Measurements from ENCODE around the gene COPS8. TPM values are rescaled to one million over a fixed set of nuclear protein-coding genes. Genes with fewer than 3 reads are reported as not detected.

Gene COPS8
- total and polyA plus RNA-seq, 2 experiments from 2014 or later: 108 to 134 TPM

DNA sequence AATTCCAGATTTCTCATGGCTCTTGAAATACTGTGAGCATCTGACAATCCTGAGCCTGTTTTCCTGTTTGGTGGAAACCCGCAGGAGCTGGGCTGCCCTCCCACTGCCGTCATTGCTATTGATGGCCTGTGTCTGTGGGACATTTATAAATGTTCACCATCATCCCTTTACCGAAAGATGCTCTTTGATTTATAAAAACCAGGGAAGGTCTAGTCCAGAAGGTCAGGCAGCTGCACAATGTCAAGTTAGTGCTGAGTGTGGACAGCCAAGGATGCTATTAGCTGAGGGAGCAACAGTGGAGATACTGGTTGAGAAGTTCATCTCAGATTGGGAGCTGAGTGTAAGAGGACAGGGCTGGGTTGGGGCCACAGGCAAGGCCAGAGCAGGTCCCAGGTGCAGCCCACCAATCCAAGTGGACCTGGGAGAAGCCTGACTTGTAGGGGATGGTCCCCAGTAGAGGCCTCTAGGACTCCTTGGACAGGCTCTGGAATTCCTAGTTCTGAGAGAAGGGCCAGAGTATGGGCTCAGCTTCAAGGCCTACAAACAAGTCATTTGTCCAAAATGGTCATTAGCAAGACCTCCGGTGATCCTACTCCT lies 55.1 kb downstream of the COPS8 start:
- no peak for DNase-seq (ENCODE audit: low spot score)

DNA sequence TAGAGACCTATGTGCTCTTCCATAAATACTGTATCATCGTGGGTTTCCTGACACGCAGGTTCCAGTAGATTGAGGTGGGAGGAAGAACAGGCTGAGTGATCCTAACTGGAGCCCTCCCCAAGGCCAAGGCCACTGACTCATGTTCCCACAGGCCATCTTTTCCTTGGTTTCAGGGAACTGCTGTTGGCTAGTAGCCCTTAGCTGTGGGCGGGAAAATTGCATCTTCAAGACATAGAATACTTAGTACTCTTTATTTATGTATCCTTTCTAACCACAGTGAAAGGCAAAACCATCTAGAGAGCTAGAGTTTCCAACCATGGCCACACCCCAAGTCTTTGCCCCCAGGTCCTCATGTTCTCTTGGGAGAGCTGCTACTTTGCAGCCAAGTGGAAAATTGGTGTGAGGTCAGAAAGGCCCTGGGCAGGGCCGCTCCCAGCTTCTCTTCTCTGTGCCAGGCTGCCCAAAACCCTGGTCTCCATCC lies 55.9 kb downstream of the COPS8 start:
- Histone ChIP-seq H3K9me3 (ENCODE audit: low read depth) (no peaks in the 10 kb centered on the region), H3K27ac (no peak overlapping the region), H4K20me1 (ENCODE audit: insufficient read depth, poor library complexity, severe bottlenecking) (no peaks in the 10 kb centered on the region), H3K4me1 (ENCODE audit: insufficient read depth) (no peaks in the 10 kb centered on the region), H3K4me3 (no peak overlapping the region), H3K79me2 (no peaks in the 10 kb centered on the region), H3K4me2 (no peak overlapping the region), H3K9me2 (replicated peaks; ENCODE audit: insufficient read depth) (no peaks in the 10 kb centered on the region), H2AFZ (no peak overlapping the region), H3K36me3 (replicated peaks; ENCODE audit: insufficient read depth, low read depth) (no peaks in the 10 kb centered on the region), H3K27me3 (no peaks in the 10 kb centered on the region)
- 97% methylated on average over 4 of the region's 4 CpGs for WGBS (ENCODE audit: low lambda C conversion rate, missing lambda C conversion rate)
- no peak for TF ChIP-seq EZH2 (IDR thresholded peaks at IDR 0.05; ENCODE audit: borderline replicate concordance)
- TF ChIP-seq, protein P1, sequence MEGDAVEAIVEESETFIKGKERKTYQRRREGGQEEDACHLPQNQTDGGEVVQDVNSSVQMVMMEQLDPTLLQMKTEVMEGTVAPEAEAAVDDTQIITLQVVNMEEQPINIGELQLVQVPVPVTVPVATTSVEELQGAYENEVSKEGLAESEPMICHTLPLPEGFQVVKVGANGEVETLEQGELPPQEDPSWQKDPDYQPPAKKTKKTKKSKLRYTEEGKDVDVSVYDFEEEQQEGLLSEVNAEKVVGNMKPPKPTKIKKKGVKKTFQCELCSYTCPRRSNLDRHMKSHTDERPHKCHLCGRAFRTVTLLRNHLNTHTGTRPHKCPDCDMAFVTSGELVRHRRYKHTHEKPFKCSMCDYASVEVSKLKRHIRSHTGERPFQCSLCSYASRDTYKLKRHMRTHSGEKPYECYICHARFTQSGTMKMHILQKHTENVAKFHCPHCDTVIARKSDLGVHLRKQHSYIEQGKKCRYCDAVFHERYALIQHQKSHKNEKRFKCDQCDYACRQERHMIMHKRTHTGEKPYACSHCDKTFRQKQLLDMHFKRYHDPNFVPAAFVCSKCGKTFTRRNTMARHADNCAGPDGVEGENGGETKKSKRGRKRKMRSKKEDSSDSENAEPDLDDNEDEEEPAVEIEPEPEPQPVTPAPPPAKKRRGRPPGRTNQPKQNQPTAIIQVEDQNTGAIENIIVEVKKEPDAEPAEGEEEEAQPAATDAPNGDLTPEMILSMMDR (IDR thresholded peaks at IDR 0.05; ENCODE audit: poor library complexity): no peak
- no peak for TF ChIP-seq EZH2phosphoT487 (IDR thresholded peaks at IDR 0.05; ENCODE audit: low read depth, severe bottlenecking, unreplicated experiment)
- DNase-seq (ENCODE audit: low spot score): no peak

More for the DNA sequence above, 55.1 kb downstream of the COPS8 start:
- no peak overlapping the region for H3K4me2 ChIP-seq
- H3K27me3 ChIP-seq: no peaks in the 10 kb centered on the region
- H3K36me3 ChIP-seq (replicated peaks; ENCODE audit: insufficient read depth, low read depth): no peaks in the 10 kb centered on the region
- no peaks in the 10 kb centered on the region for H3K9me2 ChIP-seq (replicated peaks; ENCODE audit: insufficient read depth)
- no peak overlapping the region for H3K27ac ChIP-seq
- TF ChIP-seq, protein P1 (IDR thresholded peaks at IDR 0.05; ENCODE audit: poor library complexity): no peak
- TF ChIP-seq EZH2 (IDR thresholded peaks at IDR 0.05; ENCODE audit: borderline replicate concordance): no peak
- TF ChIP-seq EZH2phosphoT487 (IDR thresholded peaks at IDR 0.05; ENCODE audit: low read depth, severe bottlenecking, unreplicated experiment): no peak
- no peak overlapping the region for H2AFZ ChIP-seq
- no peaks in the 10 kb centered on the region for H3K4me1 ChIP-seq (ENCODE audit: insufficient read depth)
- no peaks in the 10 kb centered on the region for H4K20me1 ChIP-seq (ENCODE audit: insufficient read depth, poor library complexity, severe bottlenecking)
- no peak overlapping the region for H3K4me3 ChIP-seq
- no peaks in the 10 kb centered on the region for H3K79me2 ChIP-seq
- H3K9me3 ChIP-seq (ENCODE audit: low read depth): no peaks in the 10 kb centered on the region
- 86% methylated on average over 4 of the region's 4 CpGs for WGBS (ENCODE audit: low lambda C conversion rate, missing lambda C conversion rate)

DNA sequence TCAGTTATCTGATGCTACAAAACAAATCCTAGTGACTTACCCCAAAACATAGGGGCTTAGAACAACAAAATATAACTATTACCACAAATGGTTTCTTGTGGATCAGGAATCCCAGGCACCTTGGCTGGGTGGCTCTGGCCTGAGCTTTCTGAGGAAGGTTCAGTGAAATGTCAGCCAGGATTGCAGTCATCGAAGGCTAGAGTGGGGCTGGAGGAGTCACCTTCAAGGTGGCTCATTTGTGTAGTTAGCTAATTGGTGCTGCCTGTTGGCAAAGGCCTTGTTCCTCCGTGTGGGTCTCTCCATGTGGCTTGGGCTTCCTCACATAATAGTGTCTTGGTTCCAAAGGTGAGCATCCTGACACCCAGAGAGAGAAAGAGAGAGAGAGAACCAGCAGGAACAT lies 57.4 kb downstream of the COPS8 start:
- H3K4me2 ChIP-seq: no peak overlapping the region
- H2AFZ ChIP-seq: no peak overlapping the region
- H3K4me1 ChIP-seq (ENCODE audit: insufficient read depth): no peaks in the 10 kb centered on the region
- H3K36me3 ChIP-seq (replicated peaks; ENCODE audit: insufficient read depth, low read depth): no peaks in the 10 kb centered on the region
- H3K27me3 ChIP-seq: no peaks in the 10 kb centered on the region
- no peak for TF ChIP-seq EZH2 (IDR thresholded peaks at IDR 0.05; ENCODE audit: borderline replicate concordance)
- no peaks in the 10 kb centered on the region for H3K79me2 ChIP-seq
- WGBS (ENCODE audit: low lambda C conversion rate, missing lambda C conversion rate): 88% methylated on average over 2 of the region's 2 CpGs
- no peaks in the 10 kb centered on the region for H4K20me1 ChIP-seq (ENCODE audit: insufficient read depth, poor library complexity, severe bottlenecking)
- no peak for DNase-seq (ENCODE audit: low spot score)
- no peaks in the 10 kb centered on the region for H3K9me2 ChIP-seq (replicated peaks; ENCODE audit: insufficient read depth)
- no peak overlapping the region for H3K4me3 ChIP-seq
- H3K9me3 ChIP-seq (ENCODE audit: low read depth): peaks cover 10% of the 10 kb centered on the region
- H3K27ac ChIP-seq: no peak overlapping the region

DNA sequence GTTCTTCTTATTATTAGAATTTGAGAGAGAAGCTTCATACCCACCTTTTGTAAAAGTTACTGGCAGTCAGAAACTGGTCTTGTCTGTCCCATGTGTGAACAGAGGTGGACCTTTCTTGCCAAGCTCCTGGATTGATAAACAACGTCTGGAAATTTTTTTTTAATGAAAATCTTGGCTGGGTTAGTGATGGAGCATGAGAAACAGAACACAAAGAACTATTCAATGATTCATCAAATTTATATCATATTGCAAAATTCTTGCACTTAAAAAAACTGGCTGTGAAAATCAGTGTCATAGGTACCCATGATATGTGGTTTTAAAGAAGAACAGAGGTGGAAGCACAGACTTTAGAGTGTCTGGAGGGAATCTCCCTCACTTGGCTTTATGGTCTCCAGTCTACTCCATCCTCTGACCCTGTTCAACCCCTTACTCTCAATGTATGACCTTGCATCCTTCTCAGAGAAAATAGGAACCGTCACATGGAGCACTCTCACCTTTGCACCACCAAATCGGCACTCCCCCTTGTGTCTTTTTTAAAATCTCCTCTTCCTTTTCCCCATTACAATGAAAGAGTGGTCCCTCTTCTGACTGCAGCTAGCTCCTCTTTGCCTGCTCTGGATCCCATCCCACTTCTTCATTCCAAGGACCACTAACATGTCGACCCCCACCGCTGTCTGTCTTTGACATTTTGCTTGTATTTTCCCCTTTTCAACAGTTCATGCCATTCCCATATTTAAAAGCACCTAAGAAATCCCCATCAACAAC lies 58.2 kb downstream of the COPS8 start:
- TF ChIP-seq EZH2 (IDR thresholded peaks at IDR 0.05; ENCODE audit: borderline replicate concordance): no peak
- H3K27ac ChIP-seq: no peak overlapping the region

More for the DNA sequence above, 58.2 kb downstream of the COPS8 start:
- DNase-seq (ENCODE audit: low spot score): no peak
- Histone ChIP-seq H3K4me3 (no peak overlapping the region), H3K9me3 (ENCODE audit: low read depth) (peaks cover 11% of the 10 kb centered on the region), H3K79me2 (no peaks in the 10 kb centered on the region), H3K9me2 (replicated peaks; ENCODE audit: insufficient read depth) (no peaks in the 10 kb centered on the region), H3K27me3 (no peaks in the 10 kb centered on the region), H3K4me1 (ENCODE audit: insufficient read depth) (peaks cover under 1% of the 10 kb centered on the region), H3K36me3 (replicated peaks; ENCODE audit: insufficient read depth, low read depth) (no peaks in the 10 kb centered on the region), H2AFZ (no peak overlapping the region), H3K4me2 (no peak overlapping the region), H4K20me1 (ENCODE audit: insufficient read depth, poor library complexity, severe bottlenecking) (no peaks in the 10 kb centered on the region)
- WGBS (ENCODE audit: low lambda C conversion rate, missing lambda C conversion rate): 82% methylated on average over 5 of the region's 5 CpGs

Data from hepatocyte (in vitro differentiated cells).